IMR-90 (cell line): ENCODE data around the gene ARHGEF7. TPM values are rescaled to one million over a fixed set of nuclear protein-coding genes. Genes with fewer than 3 reads are reported as not detected.

Experiments
- ATAC-seq: fragments of 200-7000 bp; cut with Tn5 transposase; 2 replicates; pipeline ENCODE4 v1.9.1; 2020; ENCODE audit warnings: low read depth, mild to moderate bottlenecking, moderate library complexity
- BruUV-seq: library from RNA; stranded (reverse); fragments of 400-500 nt; replicated peaks from 2 replicates; lab custom pipeline; 2021; lab: Mats Ljungman, UMichigan
- CTCF ChIA-PET: fragments of 300-600 bp; formaldehyde crosslinking; extraction: SDS; loops from one replicate; lab custom pipeline; 2021; ENCODE audit warnings: antibody characterized with exemption; lab: Yijun Ruan, JAX
- POLR2A ChIA-PET: fragments of 300-600 bp; sonication (Branson Sonifier 250); formaldehyde crosslinking; loops from one replicate; lab custom pipeline; 2022; ENCODE audit warnings: antibody characterized with exemption; ENCODE audit not compliant: unreplicated experiment; lab: Charles Lee
- DNase-seq: peaks from one replicate; pipeline ENCODE4 v3.0.0; 2013
- H2AFZ ChIP-seq: replicated peaks from 2 replicates; pipeline ENCODE3; 2013; ENCODE audit warnings: low read length, mild to moderate bottlenecking; ENCODE audit not compliant: poor library complexity
- H2AK5ac ChIP-seq: 2 replicates; pipeline ENCODE4 v1.6.1; 2013; ENCODE audit warnings: low read depth, low read length, inconsistent platforms
- H2AK9ac ChIP-seq: replicated peaks from 2 replicates; pipeline ENCODE3; 2013; ENCODE audit warnings: mild to moderate bottlenecking, low read depth, low read length, moderate library complexity; ENCODE audit not compliant: poor library complexity
- H2BK120ac ChIP-seq: 2 replicates; pipeline ENCODE4 v1.6.1; 2013; ENCODE audit warnings: low read depth, low read length, inconsistent platforms
- H2BK15ac ChIP-seq: 3 replicates; pipeline ENCODE4 v1.6.1; 2013; ENCODE audit warnings: low read depth, low read length, inconsistent platforms
- H2BK20ac ChIP-seq: 2 replicates; pipeline ENCODE4 v1.6.1; 2013; ENCODE audit warnings: low read depth, mild to moderate bottlenecking, inconsistent platforms, low read length, moderate library complexity
- H2BK5ac ChIP-seq: 2 replicates; pipeline ENCODE4 v1.6.1; 2013; ENCODE audit warnings: mild to moderate bottlenecking, low read depth, low read length, inconsistent platforms; ENCODE audit not compliant: poor library complexity, severe bottlenecking
- H3K14ac ChIP-seq: replicated peaks from 2 replicates; pipeline ENCODE4 v1.6.1; 2013; ENCODE audit warnings: low read depth, low read length, inconsistent platforms
- H3K18ac ChIP-seq: 2 replicates; pipeline ENCODE4 v1.6.1; 2013; ENCODE audit warnings: low read depth, low read length, control low read depth
- H3K23ac ChIP-seq: 2 replicates; pipeline ENCODE4 v1.6.1; 2013; ENCODE audit warnings: low read depth, low read length, inconsistent platforms
- H3K27ac ChIP-seq: 2 replicates; pipeline ENCODE4 v1.5.1; 2013; ENCODE audit warnings: mild to moderate bottlenecking, control low read depth, low read length; ENCODE audit not compliant: insufficient read depth
- H3K27me3 ChIP-seq: 2 replicates; pipeline ENCODE4 v1.6.1; 2013; ENCODE audit warnings: low read length; ENCODE audit not compliant: control insufficient read depth, insufficient read depth
- H3K36me3 ChIP-seq: 2 replicates; pipeline ENCODE4 v1.6.1; 2013; ENCODE audit warnings: low read length, mixed read lengths; ENCODE audit not compliant: control insufficient read depth, insufficient read depth
- H3K4ac ChIP-seq: 2 replicates; pipeline ENCODE4 v1.6.1; 2013; ENCODE audit warnings: low read depth, low read length, inconsistent platforms
- H3K4me1 ChIP-seq: 2 replicates; pipeline ENCODE4 v1.6.1; 2013; ENCODE audit warnings: low read length, mixed read lengths; ENCODE audit not compliant: control insufficient read depth, insufficient read depth
- H3K4me2 ChIP-seq: 2 replicates; pipeline ENCODE4 v1.6.1; 2013; ENCODE audit warnings: low read depth, mild to moderate bottlenecking, control low read depth, low read length, moderate library complexity
- H3K4me3 ChIP-seq: 2 replicates; pipeline ENCODE4 v1.5.1; 2013; ENCODE audit warnings: low read depth, mild to moderate bottlenecking, control low read depth, low read length, moderate library complexity; ENCODE audit not compliant: insufficient read depth
- H3K56ac ChIP-seq: 2 replicates; pipeline ENCODE4 v1.6.1; 2013; ENCODE audit warnings: low read length, inconsistent platforms; ENCODE audit not compliant: insufficient read depth; ENCODE audit errors: extremely low read depth
- H3K79me1 ChIP-seq, 2 experiments: 2 replicates each; pipeline ENCODE4 v1.6.1; 2013; ENCODE audit warnings: low read length in 2 of 2, inconsistent platforms in 1 of 2, low read depth in 1 of 2
- H3K9ac ChIP-seq: 2 replicates; pipeline ENCODE4 v1.6.1; 2013; ENCODE audit warnings: low read depth, low read length, control low read depth
- H3K9me1 ChIP-seq: 2 replicates; pipeline ENCODE4 v1.6.1; 2013; ENCODE audit warnings: low read length, inconsistent platforms; ENCODE audit not compliant: insufficient read depth
- H3K9me3 ChIP-seq: 2 replicates; pipeline ENCODE4 v1.6.1; 2013; ENCODE audit warnings: low read length; ENCODE audit not compliant: control insufficient read depth, insufficient read depth
- H4K20me1 ChIP-seq: 2 replicates; pipeline ENCODE4 v1.6.1; 2013; ENCODE audit warnings: low read length, inconsistent platforms; ENCODE audit not compliant: insufficient read depth
- H4K5ac ChIP-seq: 2 replicates; pipeline ENCODE4 v1.6.1; 2013; ENCODE audit warnings: mild to moderate bottlenecking, low read depth, low read length, control low read depth
- H4K8ac ChIP-seq, 2 experiments: 2 replicates each; pipeline ENCODE4 v1.6.1; 2013; ENCODE audit warnings: low read depth in 2 of 2, low read length in 2 of 2, control low read depth in 1 of 2, inconsistent platforms in 1 of 2
- H4K91ac ChIP-seq: 2 replicates; pipeline ENCODE4 v1.6.1; 2013; ENCODE audit warnings: low read depth, low read length, inconsistent platforms; ENCODE audit not compliant: insufficient read depth
- BHLHE40 ChIP-seq: fragments of 150-350 bp; IDR thresholded peaks from 2 replicates; pipeline ENCODE4 v1.6.1; 2016; ENCODE audit warnings: mild to moderate bottlenecking, low read depth, low read length
- CEBPB ChIP-seq: IDR thresholded peaks from 2 replicates; pipeline ENCODE4 v1.6.1; 2012; ENCODE audit warnings: low read depth, low read length, improper control_type of control experiment
- CHD1 ChIP-seq: IDR thresholded peaks from 2 replicates; pipeline ENCODE4 v1.6.1; 2012; ENCODE audit warnings: low read depth, low read length, improper control_type of control experiment
- CTCF ChIP-seq: conservative IDR thresholded peaks from 2 replicates; pipeline ENCODE4 v1.5.1; 2012; ENCODE audit warnings: mild to moderate bottlenecking, low read depth, low read length, improper control_type of control experiment
- ELK1 ChIP-seq: fragments of 150-350 bp; IDR thresholded peaks from 2 replicates; pipeline ENCODE4 v1.6.1; 2016; ENCODE audit warnings: low read depth, mild to moderate bottlenecking, low read length, moderate library complexity, borderline replicate concordance
- FOS ChIP-seq: fragments of 150-350 bp; IDR thresholded peaks from 2 replicates; pipeline ENCODE4 v1.6.1; 2016; ENCODE audit warnings: low read depth, low read length
- MAFK ChIP-seq: IDR thresholded peaks from 2 replicates; pipeline ENCODE4 v1.6.1; 2012; ENCODE audit warnings: low read depth, low read length, improper control_type of control experiment
- MAZ ChIP-seq: IDR thresholded peaks from 2 replicates; pipeline ENCODE4 v1.6.1; 2012; ENCODE audit warnings: low read depth, mild to moderate bottlenecking, low read length, improper control_type of control experiment, moderate library complexity, borderline replicate concordance
- MXI1 ChIP-seq: IDR thresholded peaks from 2 replicates; pipeline ENCODE4 v1.6.1; 2012; ENCODE audit warnings: low read depth, mild to moderate bottlenecking, low read length, moderate library complexity, borderline replicate concordance
- NFE2L2 ChIP-seq: fragments of 150-350 bp; IDR thresholded peaks from 2 replicates; pipeline ENCODE4 v1.6.1; 2016; ENCODE audit warnings: low read depth, mild to moderate bottlenecking, low read length
- POLR2A ChIP-seq: IDR thresholded peaks from 2 replicates; pipeline ENCODE4 v1.6.1; 2012; ENCODE audit warnings: mild to moderate bottlenecking, low read depth, low read length
- RAD21 ChIP-seq: IDR thresholded peaks from 2 replicates; pipeline ENCODE4 v1.6.1; 2012; ENCODE audit warnings: low read length, improper control_type of control experiment
- RCOR1 ChIP-seq: IDR thresholded peaks from 2 replicates; pipeline ENCODE4 v1.6.1; 2012; ENCODE audit warnings: mild to moderate bottlenecking, low read length, improper control_type of control experiment; ENCODE audit not compliant: insufficient replicate concordance
- RFX5 ChIP-seq: IDR thresholded peaks from 2 replicates; pipeline ENCODE4 v1.8.0; 2012; ENCODE audit warnings: low read depth, mild to moderate bottlenecking, low read length, moderate library complexity
- SMC3 ChIP-seq: fragments of 150-350 bp; IDR thresholded peaks from 2 replicates; pipeline ENCODE4 v1.6.1; 2016; ENCODE audit warnings: low read depth, mild to moderate bottlenecking, antibody characterized with exemption, low read length, moderate library complexity
- USF2 ChIP-seq: fragments of 150-350 bp; IDR thresholded peaks from 2 replicates; pipeline ENCODE4 v1.6.1; 2017; ENCODE audit warnings: mild to moderate bottlenecking, antibody characterized with exemption, low read length, low read depth
- WGBS, 2 experiments: methylation state at CpG; one replicate each; pipeline versions ENCODE4 v1.1.5 to v1.1.7; 2013; ENCODE audit warnings: missing lambda C conversion rate in 2 of 2; ENCODE audit not compliant: insufficient read length in 1 of 2; ENCODE audit errors: extremely low coverage in 2 of 2; 5-methylcytosine and 5-hydroxymethylcytosine counted together
- dilution Hi-C: fragments of 300-500 bp; cut with HindIII; formaldehyde crosslinking; loops from one replicate; pipeline ENCODE4 v1.14.3; 2018; ENCODE audit warnings: low sequenced_read_pairs; ENCODE audit not compliant: unreplicated experiment
- in situ Hi-C: fragments of 300-500 bp; cut with MboI; formaldehyde crosslinking; loops from 3 replicates; pipeline ENCODE4 v1.14.3; 2019; ENCODE audit warnings: low sequenced_read_pairs, inconsistent platforms, mixed read lengths
- intact Hi-C: fragments of 100-400 bp; cut with micrococcal nuclease; formaldehyde crosslinking; loops from 2 replicates; pipeline ENCODE4 v1.10.0; 2022
- polyA plus RNA-seq, 3 experiments: library from polyadenylated mRNA; depleted of rRNA; stranded (reverse); fragments of >200 nt; gene quantifications; 2 replicates each; pipeline ENCODE4 v1.2.3, GENCODE V29; 2012; ENCODE audit warnings: low replicate concordance in 1 of 3
- total RNA-seq: library from RNA; depleted of rRNA; stranded (reverse); fragments of >200 nt; gene quantifications from 2 replicates; pipeline ENCODE4 v1.2.3, GENCODE V29; 2012

Gene ARHGEF7
- total and polyA plus RNA-seq, 2 of the 4 experiments (the other 2 are of a cell fraction): 32.9 to 59.0 TPM

GRCh38 chr13:111171112-111171511 is 56.0 kb downstream of the ARHGEF7 start:
- intact Hi-C loops: no loop called here
- no peak overlapping the region for H3K18ac ChIP-seq
- no peaks in the 10 kb centered on the region for H3K27me3 ChIP-seq
- CTCF ChIA-PET: no interaction called here
- in situ Hi-C loops: no loop called here
- H3K4ac ChIP-seq: no peak overlapping the region
- H2BK15ac ChIP-seq: no peak overlapping the region
- H4K20me1 ChIP-seq: peaks cover 92% of the 10 kb centered on the region
- H3K9me3 ChIP-seq: no peaks in the 10 kb centered on the region
- WGBS, 2 experiments: no CpG with 5 or more reads among the region's 3 CpGs
- no peak overlapping the region for H2AK9ac ChIP-seq
- H3K9ac ChIP-seq: no peak overlapping the region
- 0 out of 2 replicates have a peak, but pooled peaks have one; percentile 19 for ATAC-seq
- no peak overlapping the region for H4K5ac ChIP-seq
- no peak overlapping the region for H3K27ac ChIP-seq
- peaks cover 16% of the 10 kb centered on the region for H3K36me3 ChIP-seq
- TF ChIP-seq NFE2L2: no peak
- no peak for TF ChIP-seq CEBPB
- no peak for TF ChIP-seq RFX5
- no peak for TF ChIP-seq CHD1
- TF ChIP-seq MXI1: no peak
- TF ChIP-seq ELK1: no peak
- no peak for TF ChIP-seq MAFK
- no peak for TF ChIP-seq USF2
- TF ChIP-seq RAD21: no peak
- no peak for TF ChIP-seq MAZ
- TF ChIP-seq FOS: no peak
- no peak for TF ChIP-seq POLR2A
- TF ChIP-seq SMC3: no peak
- no peak for TF ChIP-seq RCOR1
- TF ChIP-seq CTCF: no peak
- no peak for TF ChIP-seq BHLHE40
- dilution Hi-C loops: no loop called here
- no peak overlapping the region for H2BK20ac ChIP-seq
- no peak overlapping the region for H4K91ac ChIP-seq
- BruUV-seq: no TSS peak
- DNase-seq: no peak
- no peak overlapping the region for H2BK5ac ChIP-seq
- no peak overlapping the region for H4K8ac ChIP-seq
- H3K23ac ChIP-seq: no peak overlapping the region
- H3K4me3 ChIP-seq: no peak overlapping the region
- H3K4me1 ChIP-seq: peaks cover 9% of the 10 kb centered on the region
- H2AK5ac ChIP-seq: no peak overlapping the region
- peaks cover 38% of the 10 kb centered on the region for H3K9me1 ChIP-seq
- H3K79me1 ChIP-seq: peaks cover 55 to 97% of the 10 kb centered on the region in 2 experiments
- H3K14ac ChIP-seq: no peak overlapping the region
- no peak overlapping the region for H3K56ac ChIP-seq
- POLR2A ChIA-PET: no interaction called here
- no peak overlapping the region for H2AFZ ChIP-seq
- H3K4me2 ChIP-seq: no peak overlapping the region
- no peak overlapping the region for H2BK120ac ChIP-seq
